GM23338 (cell line): Measurements from ENCODE around the gene SLC23A1. TPM values are rescaled to one million over a fixed set of nuclear protein-coding genes. Genes with fewer than 3 reads are reported as not detected.

Experiments used
- ATAC-seq: fragments of 200-7000 bp; cut with Tn5 transposase; 3 replicates; pipeline ENCODE4 v1.9.1; 2020
- DNase-seq: peaks from one replicate; pipeline ENCODE4 v3.0.0-alpha.2; 2015; ENCODE audit warnings: low spot score
- H2AFZ ChIP-seq: fragments of 200-600 bp; sonication (generic); 2 replicates; pipeline ENCODE4 v1.8.0; 2016; ENCODE audit warnings: antibody characterized with exemption, mild to moderate bottlenecking, moderate library complexity
- H3F3A ChIP-seq: fragments of 200-600 bp; sonication (generic); replicated peaks from 2 replicates; pipeline ENCODE4 v1.8.0; 2017; ENCODE audit warnings: antibody characterized with exemption, mixed run types, low read depth
- H3K27ac ChIP-seq: fragments of 200-600 bp; sonication (generic); 2 replicates; pipeline ENCODE4 v1.6.1; 2016; ENCODE audit warnings: low read depth
- H3K27me3 ChIP-seq: fragments of 200-600 bp; sonication (generic); 2 replicates; pipeline ENCODE4 v1.8.0; 2016; ENCODE audit warnings: mild to moderate bottlenecking, mixed run types, moderate library complexity; ENCODE audit not compliant: insufficient read depth
- H3K36me3 ChIP-seq: fragments of 200-600 bp; sonication (generic); 2 replicates; pipeline ENCODE4 v1.8.0; 2016; ENCODE audit warnings: mild to moderate bottlenecking; ENCODE audit not compliant: insufficient read depth
- H3K4me1 ChIP-seq: fragments of 200-600 bp; sonication (generic); 2 replicates; pipeline ENCODE4 v1.8.0; 2016; ENCODE audit warnings: mild to moderate bottlenecking, moderate library complexity; ENCODE audit not compliant: insufficient read depth
- H3K4me2 ChIP-seq: fragments of 200-600 bp; sonication (generic); 2 replicates; pipeline ENCODE4 v1.7.1; 2017; ENCODE audit warnings: mixed run types
- H3K4me3 ChIP-seq: fragments of 200-600 bp; sonication (generic); 2 replicates; pipeline ENCODE4 v1.6.1; 2016; ENCODE audit warnings: mixed run types
- H3K79me2 ChIP-seq: fragments of 200-600 bp; sonication (generic); replicated peaks from 2 replicates; pipeline ENCODE4 v1.8.0; 2017; ENCODE audit warnings: mild to moderate bottlenecking; ENCODE audit not compliant: insufficient read depth
- H3K9me2 ChIP-seq: fragments of 200-600 bp; sonication (generic); 2 replicates; pipeline ENCODE4 v1.8.0; 2017; ENCODE audit not compliant: insufficient read depth
- H4K20me1 ChIP-seq: fragments of 200-600 bp; sonication (generic); replicated peaks from 2 replicates; pipeline ENCODE4 v1.8.0; 2017; ENCODE audit warnings: mild to moderate bottlenecking; ENCODE audit not compliant: insufficient read depth
- H3K27ac Mint-ChIP-seq: 2 replicates; pipeline ENCODE4 v1.8.0; 2020; ENCODE audit warnings: inconsistent platforms, mild to moderate bottlenecking, moderate library complexity, mixed read lengths
- H3K27me3 Mint-ChIP-seq: 3 replicates; pipeline ENCODE4 v1.8.0; 2022; ENCODE audit warnings: low read depth, mild to moderate bottlenecking, moderate library complexity, mixed read lengths, inconsistent platforms; ENCODE audit not compliant: insufficient read depth, poor library complexity
- H3K36me3 Mint-ChIP-seq: 3 replicates; pipeline ENCODE4 v1.8.0; 2021; ENCODE audit warnings: low read depth, mild to moderate bottlenecking, inconsistent platforms, moderate library complexity, mixed read lengths
- H3K4me1 Mint-ChIP-seq: 3 replicates; pipeline ENCODE4 v1.8.0; 2020; ENCODE audit warnings: mild to moderate bottlenecking, inconsistent platforms, mixed read lengths
- H3K4me3 Mint-ChIP-seq: 3 replicates; pipeline ENCODE4 v1.8.0; 2021; ENCODE audit warnings: moderate library complexity, mild to moderate bottlenecking, inconsistent platforms, mixed read lengths
- H3K9me3 Mint-ChIP-seq: 3 replicates; pipeline ENCODE4 v1.8.0; 2020; ENCODE audit warnings: moderate library complexity, mild to moderate bottlenecking, inconsistent platforms, mixed read lengths
- CREB1 ChIP-seq: fragments of 250-450 bp; sonication (Bioruptor Pico); IDR thresholded peaks from 2 replicates; pipeline ENCODE4 v1.5.0; 2020; ENCODE audit warnings: low read depth, mild to moderate bottlenecking, moderate library complexity
- CTCF ChIP-seq, 2 experiments: fragments of 200-600 bp in 1 of 2; sonication (generic) in 1 of 2; conservative IDR thresholded peaks; 2 replicates each; pipeline versions ENCODE4 v1.5.1 to v1.6.1; 2016 to 2017; ENCODE audit warnings: antibody characterized with exemption in 2 of 2, low read depth in 2 of 2, mild to moderate bottlenecking in 2 of 2, moderate library complexity in 1 of 2
- ETS1 ChIP-seq: IDR thresholded peaks from 2 replicates; pipeline ENCODE4 v1.6.1; 2016; ENCODE audit warnings: antibody characterized with exemption
- EZH2phosphoT487 ChIP-seq: fragments of 200-600 bp; sonication (generic); IDR thresholded peaks from one replicate; pipeline ENCODE4 v1.8.1; 2018; ENCODE audit warnings: antibody characterized with exemption; ENCODE audit not compliant: unreplicated experiment
- NANOG ChIP-seq: IDR thresholded peaks from 2 replicates; pipeline ENCODE4 v1.6.1; 2016; ENCODE audit warnings: antibody characterized with exemption, borderline replicate concordance
- POLR2AphosphoS5 ChIP-seq: IDR thresholded peaks from 2 replicates; pipeline ENCODE4 v1.6.1; 2016; ENCODE audit warnings: antibody characterized with exemption, low read depth
- STAT1 ChIP-seq: IDR thresholded peaks from one replicate; pipeline ENCODE4 v1.6.1; 2016; ENCODE audit warnings: antibody characterized with exemption; ENCODE audit not compliant: unreplicated experiment
- polyA plus RNA-seq: library from polyadenylated mRNA; unstranded; fragments of >200 nt; fragmentation: Nextera tagmentation; extraction: Ambion mirVana; gene quantifications from 2 replicates; pipeline ENCODE4 v1.2.1, GENCODE V29; 2016
- total RNA-seq: library from RNA; depleted of rRNA; stranded (reverse); fragments of >200 nt; shearing (Covaris generic); gene quantifications from 2 replicates; pipeline ENCODE4 v1.2.3, GENCODE V29; 2014

Gene SLC23A1
- total and polyA plus RNA-seq, 2 experiments from 2014 or later, result 0.29 TPM; not detected in 1

- no peak overlapping the region for H3K27ac Mint-ChIP-seq
- H3K36me3 ChIP-seq, result peaks cover 40% of the 10 kb centered on the region
- H2AFZ ChIP-seq, result no peak overlapping the region
- H3K4me3 ChIP-seq, result no peak overlapping the region
- ATAC-seq (no peak), DNase-seq (no peak)
- peaks cover 7% of the 10 kb centered on the region; the same call in 1 of the 2 replicates for H4K20me1 ChIP-seq
- no peaks in the 10 kb centered on the region for H3K79me2 ChIP-seq
- H3K36me3 Mint-ChIP-seq, result peaks cover 48% of the 10 kb centered on the region
- H3F3A ChIP-seq, result peaks cover 16% of the 10 kb centered on the region
- no peak overlapping the region; the same call in 1 of the 2 replicates for H3K27ac ChIP-seq
- no peak overlapping the region for H3K4me2 ChIP-seq
- H3K9me2 ChIP-seq, result no peaks in the 10 kb centered on the region
- no peaks in the 10 kb centered on the region for H3K27me3 ChIP-seq
- no peaks in the 10 kb centered on the region for H3K9me3 Mint-ChIP-seq
- no peaks in the 10 kb centered on the region; the same call in 2 of the 3 replicates for H3K4me1 Mint-ChIP-seq
- H3K4me1 ChIP-seq, result no peaks in the 10 kb centered on the region
- TF ChIP-seq EZH2phosphoT487, result no peak
- TF ChIP-seq NANOG, result no peak
- peaks cover 2% of the 10 kb centered on the region for H3K27me3 Mint-ChIP-seq
- no peak overlapping the region for H3K4me3 Mint-ChIP-seq
Measured at GRCh38 chr5:139371482-139372435, 11.3 kb downstream of the SLC23A1 start.

GRCh38 chr5:139369181-139369580 is 13.9 kb downstream of the SLC23A1 start:
- H3K4me2 ChIP-seq, result no peak overlapping the region
- H3K9me2 ChIP-seq, result no peaks in the 10 kb centered on the region
- TF ChIP-seq CTCF (conservative IDR thresholded peaks at IDR 0.05; ENCODE audit: low read depth in 2 of 2) (no peak), STAT1 (no peak), POLR2AphosphoS5 (no peak), CREB1 (CRISPR knock-in tag) (no peak), EZH2phosphoT487 (no peak), ETS1 (no peak)
- no peaks in the 10 kb centered on the region for H3K27me3 ChIP-seq
- H3K4me1 ChIP-seq, result no peaks in the 10 kb centered on the region
- DNase-seq (no peak), ATAC-seq (no peak)
- H2AFZ ChIP-seq, result no peak overlapping the region
- peaks cover 9% of the 10 kb centered on the region for H3K79me2 ChIP-seq
- peaks cover 69% of the 10 kb centered on the region for H3K36me3 Mint-ChIP-seq
- no peak overlapping the region for H3K27ac Mint-ChIP-seq
- peaks cover 23% of the 10 kb centered on the region; the same call in 1 of the 2 replicates for H4K20me1 ChIP-seq
- peaks cover 61% of the 10 kb centered on the region for H3K36me3 ChIP-seq
- no peak overlapping the region for H3K27ac ChIP-seq
- peaks cover 5% of the 10 kb centered on the region for H3K27me3 Mint-ChIP-seq
- no peak overlapping the region for H3K4me3 Mint-ChIP-seq
- no peak overlapping the region for H3K4me3 ChIP-seq
- H3K9me3 Mint-ChIP-seq, result no peaks in the 10 kb centered on the region
- peaks cover 16% of the 10 kb centered on the region for H3F3A ChIP-seq
- no peaks in the 10 kb centered on the region; the same call in 2 of the 3 replicates for H3K4me1 Mint-ChIP-seq
